HepG2 (cell line): Measurements from ENCODE around the gene ALKBH5. TPM values are rescaled to one million over a fixed set of nuclear protein-coding genes. Genes with fewer than 3 reads are reported as not detected.

Experiments used
- ATAC-seq: fragments of 200-7000 bp; cut with Tn5 transposase; 3 replicates; pipeline ENCODE4 v1.9.1; 2020; ENCODE audit warnings: mild to moderate bottlenecking, moderate library complexity
- BruUV-seq: library from RNA; stranded (reverse); fragments of 400-500 nt; replicated peaks from 2 replicates; lab custom pipeline; 2021; lab: Mats Ljungman, UMichigan
- CTCF ChIA-PET: fragments of 300-600 bp; formaldehyde crosslinking; extraction: SDS; loops from one replicate; lab custom pipeline; 2021; ENCODE audit warnings: low total read pairs, inconsistent platforms, low intra/inter-chr PET ratio; lab: Yijun Ruan, JAX
- POLR2A ChIA-PET: fragments of 350-600 bp; sonication (Branson Sonifier 250); formaldehyde crosslinking; loops from one replicate; lab custom pipeline; 2020; ENCODE audit warnings: antibody characterized with exemption, inconsistent platforms; lab: Yijun Ruan, JAX
- DNase-seq: peaks from one replicate; pipeline ENCODE4 v3.0.0-alpha.2; 2015; ENCODE audit warnings: low spot score
- FAIRE-seq: peaks from 3 replicates; lab custom pipeline; 2011; peaks lifted over from hg19 to GRCh38; lab: Jason Lieb, UNC
- H2AFZ ChIP-seq: one replicate; pipeline ENCODE4 v1.6.1; 2011; ENCODE audit warnings: low read length, inconsistent platforms
- H3K27ac ChIP-seq: fragments of 300-600 bp; 3 replicates; pipeline ENCODE4 v1.8.0; 2011; ENCODE audit warnings: mixed run types, mild to moderate bottlenecking, mixed read lengths, low read length, inconsistent platforms; ENCODE audit not compliant: insufficient read depth; ENCODE audit errors: extremely low read length
- H3K27me3 ChIP-seq, 2 experiments: fragments of 200-600 bp in 1 of 2; 2 replicates in 1 of 2; 3 replicates in 1 of 2; pipeline versions ENCODE4 v1.6.0 to v1.8.0; 2011; ENCODE audit warnings: low read length in 2 of 2, mild to moderate bottlenecking in 2 of 2, moderate library complexity in 2 of 2, inconsistent platforms in 1 of 2; ENCODE audit not compliant: insufficient read depth in 2 of 2, control insufficient read depth in 1 of 2
- H3K36me3 ChIP-seq, 2 experiments: fragments of 200-600 bp in 1 of 2; replicated peaks in 1 of 2; 2 replicates in 1 of 2; 3 replicates in 1 of 2; pipeline versions ENCODE4 v1.5.1 to v1.8.0; 2011; ENCODE audit warnings: low read length in 2 of 2, inconsistent platforms in 1 of 2; ENCODE audit not compliant: insufficient read depth in 2 of 2, control insufficient read depth in 1 of 2
- H3K4me1 ChIP-seq: 2 replicates; pipeline ENCODE4 v1.5.1; 2012; ENCODE audit warnings: low read length, inconsistent platforms; ENCODE audit not compliant: insufficient read depth
- H3K4me2 ChIP-seq: 2 replicates; pipeline ENCODE4 v1.6.0; 2011; ENCODE audit warnings: low read depth, low read length, inconsistent platforms
- H3K4me3 ChIP-seq, 3 experiments: fragments of 200-600 bp in 1 of 3; sonication (generic), shearing (Covaris generic) in 1 of 3; replicated peaks in 1 of 3; 2 replicates each; pipeline ENCODE4 v1.5.1; 2011 to 2016; ENCODE audit warnings: low read length in 3 of 3, inconsistent platforms in 2 of 3, low read depth in 2 of 3, mild to moderate bottlenecking in 2 of 3, control low read depth in 1 of 3, mixed read lengths in 1 of 3; ENCODE audit not compliant: insufficient read depth in 1 of 3
- H3K79me2 ChIP-seq: one replicate; pipeline ENCODE4 v1.6.1; 2011; ENCODE audit warnings: low read length, inconsistent platforms; ENCODE audit not compliant: insufficient read depth
- H3K9ac ChIP-seq: 2 replicates; pipeline ENCODE4 v1.6.0; 2011; ENCODE audit warnings: mild to moderate bottlenecking, low read depth, low read length, inconsistent platforms; ENCODE audit not compliant: insufficient read depth
- H3K9me3 ChIP-seq: 2 replicates; pipeline ENCODE4 v1.5.1; 2012; ENCODE audit warnings: mild to moderate bottlenecking, low read length
- H4K20me1 ChIP-seq: 2 replicates; pipeline ENCODE4 v1.6.0; 2011; ENCODE audit warnings: inconsistent platforms, mild to moderate bottlenecking, low read length, moderate library complexity; ENCODE audit not compliant: insufficient read depth
- DNMT3B ChIP-seq: conservative IDR thresholded peaks from 2 replicates; pipeline ENCODE4 v1.6.1; 2016; ENCODE audit warnings: missing biosample characterization, control low read depth
- ETV5 ChIP-seq: IDR thresholded peaks from 2 replicates; pipeline ENCODE4 v1.6.1; 2018; ENCODE audit warnings: missing biosample characterization, missing genetic modification reagents, inconsistent platforms, borderline replicate concordance
- HMG20A ChIP-seq: IDR thresholded peaks from 2 replicates; pipeline ENCODE4 v1.6.1; 2016; ENCODE audit warnings: borderline replicate concordance
- MTF1 ChIP-seq: sonication (generic); formaldehyde crosslinking; IDR thresholded peaks from 2 replicates; pipeline ENCODE4 v1.5.0; 2020; ENCODE audit warnings: missing genetic modification reagents
- POLR2A ChIP-seq, 2 experiments: IDR thresholded peaks; 2 replicates each; pipeline ENCODE4 v1.6.1; 2011; ENCODE audit warnings: low read depth in 2 of 2, low read length in 2 of 2, mild to moderate bottlenecking in 1 of 2, moderate library complexity in 1 of 2; ENCODE audit not compliant: insufficient read depth in 1 of 2
- PREB ChIP-seq: sonication (generic); formaldehyde crosslinking; IDR thresholded peaks from 2 replicates; pipeline ENCODE4 v1.4.0; 2020; ENCODE audit warnings: missing genetic modification reagents
- SMAD9 ChIP-seq: sonication (generic); formaldehyde crosslinking; IDR thresholded peaks from 2 replicates; pipeline ENCODE4 v1.5.1; 2020; ENCODE audit warnings: mild to moderate bottlenecking, missing genetic modification reagents
- YEATS2 ChIP-seq: sonication (generic); formaldehyde crosslinking; IDR thresholded peaks from 2 replicates; pipeline ENCODE4 v1.4.0; 2020; ENCODE audit warnings: missing genetic modification reagents, borderline replicate concordance
- ZMYM3 ChIP-seq: sonication (generic); formaldehyde crosslinking; IDR thresholded peaks from 2 replicates; pipeline ENCODE4 v1.5.1; 2020; ENCODE audit warnings: mild to moderate bottlenecking, missing genetic modification reagents
- ZNF12 ChIP-seq: sonication (generic); formaldehyde crosslinking; IDR thresholded peaks from 2 replicates; pipeline ENCODE4 v1.5.0; 2020; ENCODE audit warnings: missing genetic modification reagents
- ZNF138 ChIP-seq: sonication (generic); formaldehyde crosslinking; IDR thresholded peaks from 2 replicates; pipeline ENCODE4 v1.5.0; 2020; ENCODE audit warnings: mild to moderate bottlenecking, low read depth, missing genetic modification reagents
- ZNF589 ChIP-seq: sonication (generic); formaldehyde crosslinking; conservative IDR thresholded peaks from 2 replicates; pipeline ENCODE4 v1.8.0; 2022; ENCODE audit warnings: mild to moderate bottlenecking, moderate library complexity, missing genetic modification reagents
- WGBS: methylation state at CpG from one replicate; pipeline ENCODE4 v1.1.6; 2017; ENCODE audit warnings: low lambda C conversion rate; 5-methylcytosine and 5-hydroxymethylcytosine counted together
- in situ Hi-C: cut with HindIII; loops from 2 replicates; pipeline ENCODE4 v1.10.0; 2017; ENCODE audit warnings: low pct_unique_long_range_greater_than_20kb; ENCODE audit not compliant: extremely low pct_ligation_motif_present
- intact Hi-C: fragments of 100-400 bp; cut with micrococcal nuclease; formaldehyde crosslinking; loops from one replicate; pipeline ENCODE4 v1.10.0; 2022; ENCODE audit not compliant: unreplicated experiment
- polyA plus RNA-seq, 8 experiments: library from polyadenylated mRNA; depleted of rRNA in 3 of 8; stranded (reverse) in 7 of 8; unstranded in 1 of 8; fragments of >200 nt; fragmentation: Illumina TruSeq in 4 of 8; extraction: Trizol in 4 of 8; gene quantifications; 2 replicates each; pipeline versions ENCODE4 v1.2.1 to v1.2.3, GENCODE V29; 2011 to 2016; ENCODE audit warnings: low read depth in 4 of 8, missing spikeins in 1 of 8, mixed read lengths in 1 of 8; ENCODE audit not compliant: insufficient read depth in 1 of 8
- total RNA-seq, 5 experiments: library from RNA; depleted of rRNA; stranded (reverse); fragments of >200 nt; fragmentation: Illumina TruSeq; extraction: Trizol; gene quantifications; 2 replicates each; pipeline ENCODE4 v1.2.3, GENCODE V29; 2016; ENCODE audit warnings: low read depth in 1 of 5

Gene ALKBH5
- total and polyA plus RNA-seq, 2 of the 13 experiments (the other 11 are each of a cell fraction or from before 2014, with no cell fraction given) = 68.9 to 76.9 TPM

- 100% methylated on average over 4 of the region's 4 CpGs for WGBS
- Histone ChIP-seq H4K20me1 (peaks cover 58% of the 10 kb centered on the region), H3K27ac (no peak overlapping the region), H2AFZ (no peak overlapping the region), H3K9ac (no peak overlapping the region), H3K27me3 (no peaks in the 10 kb centered on the region), H3K4me3 (no peak overlapping the region), H3K79me2 (peaks cover 92% of the 10 kb centered on the region), H3K36me3 (peaks cover 40 to 69% of the 10 kb centered on the region in 2 experiments), H3K9me3 (no peaks in the 10 kb centered on the region), H3K4me1 (peaks cover 33% of the 10 kb centered on the region)
- ChIA-PET POLR2A (interaction anchor here (1.0 kb wide), 1 partner anchor 11 kb away, joined by 3 read pairs; the partner anchor contains the start of gene ALKBH5), CTCF (no interaction called here)
- FAIRE-seq = no peak
- no peak for ATAC-seq
- DNase-seq = no peak
- in situ Hi-C loops (no loop called here), intact Hi-C loops (no loop called here)
- no TSS peak for BruUV-seq
- TF ChIP-seq YEATS2 (CRISPR knock-in tag) (no peak), MTF1 (CRISPR knock-in tag) (no peak), ETV5 (CRISPR knock-in tag) (no peak), ZMYM3 (CRISPR knock-in tag) (no peak), HMG20A (CRISPR knock-in tag) (no peak), ZNF138 (CRISPR knock-in tag) (no peak), ZNF12 (CRISPR knock-in tag) (no peak), ZNF589 (CRISPR knock-in tag) (no peak), PREB (CRISPR knock-in tag) (no peak), POLR2A (IDR thresholded peaks at IDR 0.05; ENCODE audit: insufficient read depth in 1 of 2, low read depth in 2 of 2, low read length in 2 of 2) (no peak), SMAD9 (CRISPR knock-in tag) (no peak), DNMT3B (CRISPR knock-in tag) (no peak)
- TF ChIP-seq, all 625 proteins: peak for 0
- H3K4me2 ChIP-seq = no peak overlapping the region
Observed at GRCh38 chr17:18194394-18194793, 10.8 kb downstream of the ALKBH5 start.
